GM12892 (cell line): ENCODE data around the gene USP3.

Source experiments
- DNase-seq: peaks from one replicate; pipeline ENCODE4 v3.0.0; 2011; ENCODE audit not compliant: insufficient read length
- FAIRE-seq: peaks from 2 replicates; lab custom pipeline; 2011; peaks lifted over from hg19 to GRCh38; lab: Jason Lieb, UNC
- POLR2A ChIP-seq: IDR thresholded peaks from 2 replicates; pipeline ENCODE4 v1.6.1; 2011; ENCODE audit warnings: low read depth, low read length, control low read depth
- POLR2AphosphoS5 ChIP-seq: IDR thresholded peaks from 2 replicates; pipeline ENCODE4 v1.6.1; 2011; ENCODE audit warnings: low read depth, low read length, control low read depth
- TAF1 ChIP-seq: IDR thresholded peaks from 2 replicates; pipeline ENCODE4 v1.6.1; 2011; ENCODE audit warnings: low read depth, mild to moderate bottlenecking, control low read depth, low read length, borderline replicate concordance

The USP3 gene

GRCh38 chr15:63601026-63601703 lies 96.8 kb downstream of the USP3 start:
- no peak; the same call in 1 of the 2 replicates for TF ChIP-seq POLR2A
- TF ChIP-seq POLR2AphosphoS5 = no peak
- TF ChIP-seq TAF1 = no peak
- FAIRE-seq (peak; percentile 48), DNase-seq (peak; percentile 41)

DNA sequence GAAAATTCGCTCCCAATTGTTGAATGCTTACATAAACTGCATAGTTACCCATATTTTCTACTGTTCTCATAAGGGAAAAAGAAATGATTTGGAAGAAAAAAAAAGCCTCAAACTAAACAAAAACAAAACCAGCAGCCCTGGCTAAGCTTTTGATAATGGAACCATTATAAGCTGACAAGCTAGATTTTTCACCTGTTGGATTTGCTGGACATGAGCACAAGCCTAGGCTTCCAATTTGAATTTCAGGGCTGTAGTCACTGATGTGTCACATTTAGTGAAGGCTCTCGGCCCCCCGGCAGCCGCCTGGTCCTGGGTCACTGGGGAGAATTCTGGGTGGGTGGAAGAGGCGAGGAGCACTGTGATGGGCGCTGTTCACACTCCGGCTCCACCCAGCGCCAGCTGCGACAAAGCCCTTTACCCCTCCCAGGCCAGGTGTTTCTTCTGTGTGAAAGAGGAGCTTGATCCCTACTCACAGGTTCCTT lies 97.4 kb downstream of the USP3 start:
- FAIRE-seq (peak; percentile 46), DNase-seq (no peak)
- TF ChIP-seq POLR2AphosphoS5 = no peak
- TF ChIP-seq POLR2A = no peak
- no peak for TF ChIP-seq TAF1

GRCh38 chr15:63602595-63602994 lies 98.2 kb downstream of the USP3 start:
- TF ChIP-seq POLR2AphosphoS5 (no peak), TAF1 (no peak), POLR2A (no peak)
- DNase-seq (no peak), FAIRE-seq (no peak)

GRCh38 chr15:63603516-63603915 lies 99.1 kb downstream of the USP3 start:
- TF ChIP-seq TAF1 (no peak), POLR2A (no peak), POLR2AphosphoS5 (no peak)
- no peak for FAIRE-seq

GRCh38 chr15:63604281-63604680 lies 99.9 kb downstream of the USP3 start:
- FAIRE-seq (no peak), DNase-seq (no peak)
- TF ChIP-seq POLR2A (no peak), TAF1 (no peak), POLR2AphosphoS5 (no peak)

More at GRCh38 chr15:63603516-63603915, 99.1 kb downstream of the USP3 start:
- no peak for DNase-seq

DNA sequence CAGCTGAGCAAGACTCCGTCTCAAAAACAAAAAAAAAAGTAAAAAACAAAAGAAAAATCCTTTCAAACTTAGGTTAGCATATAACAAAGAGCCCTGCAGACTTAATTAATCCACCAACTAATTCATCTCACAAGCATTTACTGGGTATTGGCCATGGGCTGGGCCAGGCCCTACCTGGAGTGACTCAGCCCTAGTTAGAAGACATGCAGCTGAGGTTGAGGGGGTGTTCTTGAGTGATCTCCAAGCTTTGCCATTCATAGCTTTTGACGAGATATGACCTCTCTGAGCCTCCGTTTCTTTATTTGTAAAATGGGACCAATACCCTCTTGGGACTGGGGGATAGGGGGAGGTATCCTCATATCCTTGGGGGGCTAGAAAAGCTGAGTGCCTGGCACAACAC lies 100.6 kb downstream of the USP3 start:
- FAIRE-seq (no peak), DNase-seq (no peak)
- TF ChIP-seq POLR2A (no peak), TAF1 (no peak), POLR2AphosphoS5 (no peak)

DNA sequence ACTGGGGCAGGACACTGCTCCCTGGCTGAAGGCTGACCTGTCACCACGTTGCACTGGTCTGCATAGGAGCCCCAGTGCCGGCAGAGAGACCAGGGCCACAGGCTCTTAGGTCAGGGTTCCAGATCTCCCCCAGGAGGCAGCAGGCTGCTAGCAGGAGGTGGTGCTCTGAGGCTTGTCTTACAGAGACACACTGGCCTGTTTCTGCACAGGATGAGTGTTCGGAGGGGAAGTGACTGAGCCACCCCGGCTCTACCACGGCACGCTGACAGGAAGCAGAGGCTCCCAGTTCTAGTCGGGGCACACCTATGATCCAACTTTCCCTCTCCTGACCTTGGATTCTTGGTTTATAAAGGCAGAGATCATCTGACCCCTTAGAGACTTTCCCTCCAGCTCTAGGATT lies 101.4 kb downstream of the USP3 start:
- DNase-seq (no peak), FAIRE-seq (peak; percentile 72)
- TF ChIP-seq POLR2A (no peak), TAF1 (no peak), POLR2AphosphoS5 (no peak)

DNA sequence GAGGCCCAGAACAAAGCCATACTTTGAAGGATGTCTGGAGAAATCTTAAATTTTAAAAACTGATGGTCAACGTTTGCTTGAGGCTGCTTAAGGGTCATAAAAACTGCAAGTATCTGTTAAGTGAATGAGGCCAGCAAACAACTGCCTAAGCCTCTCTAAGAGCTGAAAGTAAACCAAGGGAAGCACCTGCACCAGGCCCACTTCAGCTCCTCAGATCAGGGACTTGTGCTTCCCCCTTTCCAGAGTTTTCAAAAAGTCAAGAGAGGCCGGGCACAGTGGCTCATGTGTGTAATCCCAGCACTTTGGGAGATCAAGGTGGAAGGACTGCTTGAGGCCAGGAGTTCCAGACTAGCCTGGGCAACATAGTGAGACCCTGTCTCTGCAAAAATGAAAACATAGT lies 101.9 kb downstream of the USP3 start:
- DNase-seq = no peak
- no peak for TF ChIP-seq POLR2A
- no peak for TF ChIP-seq POLR2AphosphoS5
- no peak for TF ChIP-seq TAF1
- FAIRE-seq = no peak

DNA sequence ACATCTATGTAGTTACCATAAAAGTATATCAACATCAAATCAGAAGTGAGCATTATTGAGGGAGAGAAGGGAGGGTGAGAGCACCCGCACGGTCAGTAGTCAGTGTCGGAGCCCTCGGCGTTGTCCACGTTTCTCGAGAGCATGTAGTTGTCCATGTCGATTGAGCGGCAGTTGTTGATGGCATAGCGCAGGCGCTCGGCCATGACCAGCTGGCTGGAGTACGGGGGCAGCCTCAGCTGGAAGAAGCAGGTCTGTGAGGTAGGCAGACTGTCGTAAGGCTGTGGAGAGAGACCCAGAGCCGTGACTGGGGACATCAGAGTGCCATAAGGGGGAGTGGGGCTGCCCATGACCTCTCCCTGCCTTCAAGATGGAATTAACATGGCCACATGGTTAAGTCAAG lies 104.6 kb downstream of the USP3 start:
- no peak for TF ChIP-seq POLR2A
- no peak for TF ChIP-seq TAF1
- TF ChIP-seq POLR2AphosphoS5 = no peak
- FAIRE-seq = no peak
- no peak for DNase-seq

DNA sequence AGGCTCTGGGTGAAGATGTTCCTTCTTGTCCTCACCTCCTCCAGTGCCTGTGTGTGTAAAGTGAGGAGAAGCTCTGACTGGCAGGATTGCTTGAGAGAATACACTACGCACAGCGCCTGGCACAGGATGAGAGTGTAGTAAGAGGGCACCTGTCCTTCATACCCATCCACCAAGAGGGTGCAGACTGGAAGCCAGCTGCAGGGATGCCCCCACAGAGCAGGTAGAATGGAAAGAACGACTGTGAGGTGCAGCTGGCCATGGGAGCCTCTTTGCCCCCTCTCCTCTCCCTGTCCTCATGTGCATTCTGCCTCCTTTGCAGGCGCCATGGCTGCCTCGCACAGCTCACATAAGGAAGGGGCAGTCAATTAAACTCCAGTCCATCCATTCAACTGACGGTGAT lies 105.1 kb downstream of the USP3 start:
- FAIRE-seq = no peak
- TF ChIP-seq POLR2A (no peak), POLR2AphosphoS5 (no peak), TAF1 (no peak)
- no peak for DNase-seq

DNA sequence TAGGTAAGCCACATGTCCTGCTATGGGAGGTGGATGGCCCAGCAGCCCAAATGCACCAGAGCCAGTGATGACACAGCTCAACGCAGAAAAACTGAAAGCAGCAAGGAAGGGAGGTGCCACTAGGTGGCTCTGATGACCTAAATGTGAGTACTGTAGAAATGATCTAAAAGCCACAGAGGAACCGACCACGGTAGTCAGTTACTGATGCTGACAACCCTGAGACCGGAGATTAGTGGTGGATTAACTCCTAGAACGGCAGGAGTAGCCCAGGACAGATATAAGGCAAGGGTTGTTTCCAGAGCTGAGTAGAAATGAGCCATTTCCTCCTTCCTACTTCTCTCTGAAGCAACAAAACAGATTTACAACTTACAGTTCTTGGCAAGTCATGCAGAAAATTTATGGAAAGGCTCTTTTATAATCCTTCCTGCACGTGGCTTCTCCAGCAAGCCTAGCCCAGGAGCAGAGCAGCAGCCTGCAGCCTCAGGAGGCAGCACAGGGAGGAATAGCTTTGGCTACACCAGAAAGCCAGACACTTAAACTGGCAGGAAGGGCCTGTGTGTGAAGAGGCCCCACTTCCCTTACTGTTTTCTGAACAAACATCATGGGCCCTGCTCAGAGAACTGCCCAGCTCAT lies 105.9 kb downstream of the USP3 start:
- peak; percentile 93 for FAIRE-seq
- DNase-seq = peak; percentile 58
- TF ChIP-seq POLR2A = no peak
- TF ChIP-seq TAF1 = no peak
- TF ChIP-seq POLR2AphosphoS5 = no peak

GRCh38 chr15:63611177-63611576 lies 106.8 kb downstream of the USP3 start:
- no peak for TF ChIP-seq TAF1
- no peak for TF ChIP-seq POLR2AphosphoS5
- no peak for TF ChIP-seq POLR2A
- no peak for FAIRE-seq
- no peak for DNase-seq

DNA sequence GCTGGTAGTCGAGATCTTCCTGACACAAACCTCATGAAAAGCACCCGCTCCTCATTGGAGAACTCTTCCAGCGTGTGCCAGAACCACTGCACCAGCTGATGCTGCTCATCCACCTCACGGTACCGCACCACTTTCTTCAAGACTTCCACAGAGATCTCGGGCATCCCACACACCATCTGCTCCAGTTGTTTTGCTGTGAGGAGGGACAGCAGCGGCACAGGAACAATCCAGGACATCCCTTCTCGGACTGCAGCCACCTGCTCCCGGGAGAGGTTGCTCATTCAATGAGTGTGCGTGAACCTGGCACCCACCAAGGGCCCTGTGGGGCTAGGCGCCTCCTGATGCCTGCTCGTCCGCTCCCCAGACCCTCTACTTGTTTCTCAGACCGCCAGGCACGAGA lies 107.9 kb downstream of the USP3 start:
- TF ChIP-seq TAF1 (no peak), POLR2AphosphoS5 (no peak), POLR2A (no peak)
- no peak for FAIRE-seq
- DNase-seq = no peak
